Trophoblast cell (in vitro differentiated cells and primary cell): Measurements from ENCODE around the gene STARD10.

Experiments used
- DNase-seq, 2 donors: peaks; one replicate each; pipeline ENCODE4 v3.0.0-alpha.2; 2016
- H2AFZ ChIP-seq: 2 replicates; pipeline ENCODE4 v1.6.1; 2013; ENCODE audit warnings: low read length, moderate library complexity, mild to moderate bottlenecking; ENCODE audit not compliant: insufficient read depth, poor library complexity
- H2AK5ac ChIP-seq: 2 replicates; pipeline ENCODE4 v1.6.1; 2013; ENCODE audit warnings: mild to moderate bottlenecking, low read length
- H2BK120ac ChIP-seq: 2 replicates; pipeline ENCODE4 v1.6.1; 2013; ENCODE audit warnings: low read length, mild to moderate bottlenecking, moderate library complexity; ENCODE audit not compliant: insufficient read depth, poor library complexity
- H2BK12ac ChIP-seq: 2 replicates; pipeline ENCODE4 v1.6.1; 2013; ENCODE audit warnings: mild to moderate bottlenecking, low read length, moderate library complexity
- H2BK5ac ChIP-seq: 2 replicates; pipeline ENCODE4 v1.6.1; 2013; ENCODE audit warnings: low read length, low read depth, moderate library complexity, mild to moderate bottlenecking; ENCODE audit not compliant: poor library complexity
- H3K14ac ChIP-seq: 2 replicates; pipeline ENCODE4 v1.6.1; 2013; ENCODE audit warnings: mild to moderate bottlenecking, low read length
- H3K18ac ChIP-seq: 2 replicates; pipeline ENCODE4 v1.6.1; 2013; ENCODE audit warnings: mild to moderate bottlenecking, low read length
- H3K23ac ChIP-seq: 2 replicates; pipeline ENCODE4 v1.6.1; 2013; ENCODE audit warnings: low read length
- H3K27ac ChIP-seq: 2 replicates; pipeline ENCODE4 v1.5.1; 2013; ENCODE audit warnings: low read depth, mild to moderate bottlenecking, inconsistent platforms, low read length, moderate library complexity
- H3K27me3 ChIP-seq: 2 replicates; pipeline ENCODE4 v1.6.1; 2013; ENCODE audit warnings: inconsistent platforms, mild to moderate bottlenecking, low read length, moderate library complexity; ENCODE audit not compliant: insufficient read depth
- H3K36me3 ChIP-seq, 2 experiments: 1 replicate in 1 of 2; 2 replicates in 1 of 2; pipeline ENCODE4 v1.6.1; 2013; ENCODE audit warnings: low read length in 2 of 2, mild to moderate bottlenecking in 2 of 2, moderate library complexity in 1 of 2; ENCODE audit not compliant: insufficient read depth in 2 of 2, control insufficient read depth in 1 of 2
- H3K4ac ChIP-seq: 2 replicates; pipeline ENCODE4 v1.6.1; 2013; ENCODE audit warnings: low read depth, mild to moderate bottlenecking, low read length, moderate library complexity
- H3K4me1 ChIP-seq, 2 experiments: 1 replicate in 1 of 2; 2 replicates in 1 of 2; pipeline ENCODE4 v1.6.1; 2013; ENCODE audit warnings: low read length in 2 of 2, mild to moderate bottlenecking in 2 of 2, moderate library complexity in 1 of 2; ENCODE audit not compliant: insufficient read depth in 2 of 2, control insufficient read depth in 1 of 2
- H3K4me2 ChIP-seq: 2 replicates; pipeline ENCODE4 v1.6.1; 2013; ENCODE audit warnings: inconsistent platforms, mild to moderate bottlenecking, low read length, moderate library complexity
- H3K4me3 ChIP-seq: 2 replicates; pipeline ENCODE4 v1.5.1; 2013; ENCODE audit warnings: mild to moderate bottlenecking, low read depth, low read length, inconsistent platforms
- H3K79me1 ChIP-seq: one replicate; pipeline ENCODE4 v1.6.1; 2013; ENCODE audit warnings: low read length
- H3K79me2 ChIP-seq: 2 replicates; pipeline ENCODE4 v1.6.1; 2013; ENCODE audit warnings: low read length, mild to moderate bottlenecking; ENCODE audit not compliant: control insufficient read depth, insufficient read depth, poor library complexity
- H3K9ac ChIP-seq: 2 replicates; pipeline ENCODE4 v1.6.1; 2013; ENCODE audit warnings: mild to moderate bottlenecking, low read length
- H3K9me3 ChIP-seq: 2 replicates; pipeline ENCODE4 v1.6.1; 2013; ENCODE audit warnings: low read depth, mild to moderate bottlenecking, control low read depth, inconsistent platforms, low read length; ENCODE audit not compliant: insufficient read depth
- H4K12ac ChIP-seq: 2 replicates; pipeline ENCODE4 v1.6.1; 2013; ENCODE audit warnings: low read depth, mild to moderate bottlenecking, low read length, moderate library complexity
- H4K8ac ChIP-seq: 2 replicates; pipeline ENCODE4 v1.6.1; 2013; ENCODE audit warnings: low read depth, mild to moderate bottlenecking, low read length, moderate library complexity
- H4K91ac ChIP-seq: one replicate; pipeline ENCODE4 v1.6.1; 2013; ENCODE audit warnings: low read depth, mild to moderate bottlenecking, low read length, moderate library complexity
- WGBS: extraction: QIAGEN DNeasy Blood & Tissue Kit; methylation state at CpG from one replicate; pipeline ENCODE4 v1.1.7; 2013; ENCODE audit warnings: missing lambda C conversion rate; ENCODE audit not compliant: insufficient read length, insufficient coverage; ENCODE audit errors: extremely low coverage; 5-methylcytosine and 5-hydroxymethylcytosine counted together

STARD10 gene

GRCh38 chr11:72816404-72816990, 22.6 kb upstream of the STARD10 start:
- Histone ChIP-seq H3K4me1 (peaks cover 25 to 34% of the 10 kb centered on the region in 2 experiments), H3K79me1 (peaks cover 10% of the 10 kb centered on the region), H3K27ac (peak overlapping the region; percentile 37), H2BK12ac (no peak overlapping the region), H3K4ac (no peak overlapping the region), H4K91ac (no peak overlapping the region), H2BK120ac (no peak overlapping the region), H3K36me3 (no peaks in the 10 kb centered on the region), H3K9ac (peak overlapping the region; percentile 51), H4K8ac (no peak overlapping the region), H3K14ac (no peak overlapping the region), H3K4me3 (no peak overlapping the region), H2AK5ac (peak overlapping the region; percentile 29), H3K18ac (no peak overlapping the region), H3K79me2 (peaks cover 4% of the 10 kb centered on the region), H2BK5ac (no peak overlapping the region), H3K23ac (no peak overlapping the region), H3K4me2 (no peak overlapping the region), H3K27me3 (no peaks in the 10 kb centered on the region), H2AFZ (no peak overlapping the region), H3K9me3 (no peaks in the 10 kb centered on the region), H4K12ac (no peak overlapping the region)
- DNase-seq: peak; percentile 67 to 70
- WGBS: no CpG with 5 or more reads among the region's 7 CpGs

- H3K36me3 ChIP-seq: no peaks in the 10 kb centered on the region
- H2BK120ac ChIP-seq: no peak overlapping the region
- H4K8ac ChIP-seq: no peak overlapping the region
- H3K9ac ChIP-seq: no peak overlapping the region
- H3K14ac ChIP-seq: no peak overlapping the region
- H2AK5ac ChIP-seq: no peak overlapping the region
- H3K27ac ChIP-seq: no peak overlapping the region
- H3K18ac ChIP-seq: no peak overlapping the region
- H3K4me1 ChIP-seq: peaks cover 20 to 27% of the 10 kb centered on the region in 2 experiments
- no peaks in the 10 kb centered on the region for H3K9me3 ChIP-seq
- H4K12ac ChIP-seq: no peak overlapping the region
- H3K79me2 ChIP-seq: peaks cover 4% of the 10 kb centered on the region
- no peak overlapping the region for H3K4ac ChIP-seq
- peak overlapping the region; percentile 96 for H3K4me3 ChIP-seq
- H3K27me3 ChIP-seq: no peaks in the 10 kb centered on the region
- H3K4me2 ChIP-seq: peak overlapping the region; percentile 100
- H2BK12ac ChIP-seq: no peak overlapping the region
- H4K91ac ChIP-seq: peak overlapping the region; percentile 0
- H3K23ac ChIP-seq: no peak overlapping the region
- no peak overlapping the region for H2BK5ac ChIP-seq
- no peak for DNase-seq
- H3K79me1 ChIP-seq: peaks cover 10% of the 10 kb centered on the region
- WGBS: no CpG with 5 or more reads among the region's 13 CpGs
- H2AFZ ChIP-seq: no peak overlapping the region
These were observed 21.3 kb upstream of the STARD10 start for GRCh38 chr11:72815110-72815618.

DNA sequence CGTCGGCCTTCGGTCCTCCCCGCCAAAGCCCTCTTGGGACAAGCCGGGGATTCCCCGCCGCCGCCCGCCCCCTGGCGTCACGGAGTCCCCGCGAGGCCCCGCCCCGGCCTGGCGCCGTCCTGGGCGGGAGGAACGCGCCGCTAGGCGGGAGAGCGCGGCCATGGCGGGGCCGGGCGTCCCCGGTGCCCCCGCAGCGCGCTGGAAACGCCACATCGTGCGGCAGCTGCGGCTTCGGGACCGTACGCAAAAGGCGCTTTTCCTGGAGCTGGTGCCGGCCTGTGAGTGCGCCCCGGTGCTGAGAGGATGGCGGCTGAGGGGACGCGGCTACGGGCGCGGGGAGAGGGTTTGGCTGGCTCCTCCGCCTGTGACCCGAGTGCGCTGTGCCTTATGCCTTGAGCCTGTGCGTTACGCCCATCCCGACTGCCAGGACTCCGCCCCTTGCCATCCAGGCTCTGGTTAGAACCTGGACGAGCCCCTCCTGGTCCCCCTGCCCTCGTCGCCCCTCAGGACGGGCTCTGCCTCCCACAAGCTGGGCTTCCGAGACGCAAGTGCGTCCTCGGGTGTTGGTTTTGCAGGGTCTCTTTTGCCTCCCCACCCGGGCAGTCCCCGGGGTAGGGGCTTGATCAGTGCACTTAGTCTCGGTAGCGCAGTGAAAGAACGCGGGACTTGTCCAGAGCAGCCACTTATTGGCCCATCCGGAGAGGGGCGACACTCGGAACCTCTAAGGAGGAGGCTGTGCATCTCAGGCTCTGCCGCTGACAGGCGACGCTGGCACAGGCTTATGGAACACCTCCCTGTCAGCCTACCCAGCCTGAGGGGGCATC, 20.7 kb upstream of the STARD10 start, which contains the start of gene ATG16L2:
Gene ATG16L2 (plus strand): TSS at position 126 of the 824 bp plus-strand sequence. CDS start 35 bp downstream, at position 161.
- Histone ChIP-seq H4K8ac (peak within 1 kb of the TSS; percentile 90), H3K79me1 (peaks cover 10% of the 10 kb centered on the region), H2AFZ (peak within 1 kb of the TSS; percentile 93), H3K36me3 (no peaks in the 10 kb centered on the region), H2BK120ac (peak within 1 kb of the TSS; percentile 98), H3K9ac (peak within 1 kb of the TSS; percentile 86), H3K4ac (peak within 1 kb of the TSS; percentile 71), H3K27me3 (no peaks in the 10 kb centered on the region), H3K9me3 (no peaks in the 10 kb centered on the region), H4K12ac (peak within 1 kb of the TSS; percentile 82), H3K4me1 (peaks cover 20 to 27% of the 10 kb centered on the region in 2 experiments), H3K4me2 (peak within 1 kb of the TSS; percentile 100), H2AK5ac (no peak within 1 kb of the TSS), H3K79me2 (peaks cover 4% of the 10 kb centered on the region), H4K91ac (peak within 1 kb of the TSS; percentile 94), H3K18ac (peak within 1 kb of the TSS; percentile 90), H3K23ac (peak within 1 kb of the TSS; percentile 63), H3K27ac (peak within 1 kb of the TSS; percentile 69), H3K14ac (peak within 1 kb of the TSS; percentile 88), H2BK5ac (peak within 1 kb of the TSS; percentile 98), H2BK12ac (peak within 1 kb of the TSS; percentile 98), H3K4me3 (peak within 1 kb of the TSS; percentile 96)
- no CpG with 5 or more reads among the region's 75 CpGs for WGBS
- DNase-seq: peak; percentile 84 to 94

GRCh38 chr11:72813740-72814285, 20.0 kb upstream of the STARD10 start:
- Histone ChIP-seq H2BK120ac (peak overlapping the region; percentile 98), H3K4me1 (peaks cover 20 to 27% of the 10 kb centered on the region in 2 experiments), H3K4me3 (peak overlapping the region; percentile 70), H3K79me1 (peaks cover 10% of the 10 kb centered on the region), H3K9me3 (no peaks in the 10 kb centered on the region), H3K18ac (peak overlapping the region; percentile 90), H3K23ac (no peak overlapping the region), H3K27me3 (no peaks in the 10 kb centered on the region), H2AK5ac (no peak overlapping the region), H2AFZ (peak overlapping the region; percentile 93), H3K14ac (peak overlapping the region; percentile 88), H3K4ac (peak overlapping the region; percentile 71), H3K79me2 (peaks cover 4% of the 10 kb centered on the region), H3K9ac (peak overlapping the region; percentile 86), H3K4me2 (peak overlapping the region; percentile 100), H4K8ac (peak overlapping the region; percentile 90), H2BK12ac (peak overlapping the region; percentile 98), H2BK5ac (peak overlapping the region; percentile 98), H3K36me3 (no peaks in the 10 kb centered on the region), H4K12ac (peak overlapping the region; percentile 82), H3K27ac (peak overlapping the region; percentile 69), H4K91ac (peak overlapping the region; percentile 94)
- DNase-seq: peak; percentile 83 to 86
- WGBS: no CpG with 5 or more reads among the region's 47 CpGs
